GM10248 (cell line): ENCODE results near the gene RD3L.
"Not testable (repeated sequence)": the region's sequence is repeated elsewhere in the genome, so short reads cannot be mapped to it uniquely, and the experiment has no call there.

Experiments used
- CTCF ChIA-PET: fragments of 300-600 bp; sonication (Branson Sonifier 250); formaldehyde crosslinking; extraction: SDS; loops from one replicate; lab custom pipeline; 2021; ENCODE audit warnings: antibody characterized with exemption; lab: Yijun Ruan, JAX
- POLR2A ChIA-PET: fragments of 350-650 bp; sonication (Branson Sonifier 250); formaldehyde crosslinking; extraction: SDS; loops from one replicate; lab custom pipeline; 2020; ENCODE audit warnings: antibody characterized with exemption; lab: Yijun Ruan, JAX
- DNase-seq: peaks from one replicate; pipeline ENCODE4 v3.0.0; 2012; ENCODE audit errors: extremely low spot score
- CTCF ChIP-seq: IDR thresholded peaks from 2 replicates; pipeline ENCODE4 v1.5.1; 2012; ENCODE audit warnings: mild to moderate bottlenecking, low read depth; ENCODE audit errors: extremely low read depth, missing control alignments, control extremely low read depth

Gene RD3L

GRCh38 chr14:103931422-103931821 is 10.9 kb downstream of the RD3L start:
- no peak for TF ChIP-seq CTCF
- ChIA-PET POLR2A (no interaction called here), CTCF (interaction anchor here (0.7 to 1.6 kb wide), 5 partner anchors 9 to 61 kb away, joined by 3 to 9 read pairs (median 3); no protein-coding TSS in a partner anchor)

GRCh38 chr14:103930051-103930604 is 12.2 kb downstream of the RD3L start:
- no peak for TF ChIP-seq CTCF
- DNase-seq, result no peak
- CTCF ChIA-PET, result interaction anchor here (1.0 to 1.5 kb wide), 2 partner anchors 9 to 30 kb away, joined by 3 to 6 read pairs; a partner anchor contains a TSS
- POLR2A ChIA-PET, result no interaction called here

More at GRCh38 chr14:103931422-103931821, 10.9 kb downstream of the RD3L start:
- DNase-seq, result no peak

DNA sequence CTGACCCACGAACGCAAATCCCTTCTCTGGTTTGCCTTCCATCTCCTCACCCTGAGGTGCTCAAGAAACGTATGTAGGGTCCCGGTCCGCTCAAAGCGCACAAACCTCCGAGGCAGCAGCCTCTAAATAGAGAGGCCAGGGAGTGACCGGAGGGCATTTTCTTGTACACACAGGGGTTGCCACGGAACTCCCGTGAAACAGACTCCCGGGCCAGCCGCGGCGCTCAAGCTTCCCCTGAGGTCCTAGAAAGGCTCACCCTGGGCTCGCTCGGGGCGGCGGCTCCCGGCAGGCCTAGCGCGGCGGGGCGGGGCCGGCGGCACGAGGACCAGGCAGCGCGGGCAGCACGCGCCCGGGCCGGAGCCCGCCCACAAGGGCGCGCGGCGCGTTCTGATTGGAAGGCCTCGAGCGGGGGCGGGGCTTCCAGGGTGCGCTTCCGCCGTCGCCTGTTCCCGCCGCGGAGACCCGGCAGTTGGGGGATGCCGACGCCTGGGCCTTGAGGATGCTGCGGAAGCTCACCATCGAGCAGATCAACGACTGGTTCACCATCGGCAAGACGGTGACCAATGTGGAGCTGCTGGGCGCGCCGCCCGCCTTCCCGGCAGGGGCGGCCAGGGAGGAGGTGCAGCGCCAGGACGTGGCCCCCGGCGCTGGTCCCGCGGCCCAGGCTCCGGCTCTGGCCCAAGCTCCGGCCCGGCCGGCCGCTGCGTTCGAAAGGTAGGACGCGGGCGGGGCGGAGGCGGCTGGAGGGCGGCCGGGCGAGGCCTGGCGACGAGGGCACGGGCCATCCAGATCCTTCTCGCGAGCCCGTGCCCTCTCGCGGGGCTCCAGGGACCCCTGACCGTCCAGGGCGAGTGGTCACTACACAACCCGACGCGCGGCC is 14.1 kb downstream of the RD3L start, which contains the start of gene TDRD9:
Gene TDRD9, plus strand, starts transcription at position 446 of the 880 bp plus-strand sequence. Its CDS starts 54 bp downstream, at position 500.
- CTCF ChIA-PET, result interaction anchor here (1.5 kb wide), 1 partner anchor 18 kb away, joined by 3 read pairs; no protein-coding TSS in a partner anchor
- no peak for TF ChIP-seq CTCF
- POLR2A ChIA-PET, result no interaction called here
- no peak for DNase-seq

GRCh38 chr14:103927566-103927965 is 14.8 kb downstream of the RD3L start:
- POLR2A ChIA-PET, result no interaction called here

GRCh38 chr14:103925316-103925715 is 17.0 kb downstream of the RD3L start:
- POLR2A ChIA-PET, result no interaction called here
- DNase-seq, result no peak
- TF ChIP-seq CTCF, result no peak
- CTCF ChIA-PET, result interaction anchor here (1.4 to 6.9 kb wide), 2 partner anchors 13 to 19 kb away, joined by 3 to 53 read pairs; no protein-coding TSS in a partner anchor

More at GRCh38 chr14:103927566-103927965, 14.8 kb downstream of the RD3L start:
- no peak for DNase-seq
- TF ChIP-seq CTCF, result no peak
- CTCF ChIA-PET, result interaction anchor here (1.5 kb wide), 1 partner anchor 17 kb away, joined by 3 read pairs; no protein-coding TSS in a partner anchor

DNA sequence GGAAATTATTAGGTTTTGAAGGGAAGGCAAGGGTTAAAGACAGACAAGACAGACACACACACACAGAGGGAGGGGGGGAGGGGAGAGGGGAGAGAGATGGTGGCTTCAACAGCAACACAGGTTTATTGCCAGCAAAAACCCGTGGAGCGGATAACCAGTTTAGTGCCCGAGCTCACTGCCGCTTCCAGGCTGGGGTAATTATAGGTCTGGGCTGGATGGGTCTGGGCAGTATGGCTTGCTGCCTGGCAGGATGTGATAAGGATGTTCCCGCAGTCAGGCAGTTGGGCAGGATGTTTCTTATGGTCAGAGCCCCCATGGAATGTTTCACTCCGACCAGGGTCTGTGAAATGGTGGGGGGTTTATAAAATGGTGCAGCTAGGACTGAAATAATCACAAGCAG is 18.5 kb downstream of the RD3L start:
- ChIA-PET POLR2A (no interaction called here), CTCF (interaction anchor here (0.8 to 6.9 kb wide), 5 partner anchors 9 to 63 kb away, joined by 3 to 53 read pairs (median 4); no protein-coding TSS in a partner anchor)
- no peak for TF ChIP-seq CTCF
- no peak for DNase-seq

- CTCF ChIA-PET, result interaction anchor here (0.6 to 6.9 kb wide), 15 partner anchors 8 to 346 kb away, joined by 3 to 53 read pairs (median 4); partner anchors contain the start of gene RD3L
- DNase-seq, POLR2A ChIA-PET: not testable (repeated sequence)
Measured at GRCh38 chr14:103921855-103922200, 20.5 kb downstream of the RD3L start.
